ENCODE results near the gene NAALADL1.

DNA sequence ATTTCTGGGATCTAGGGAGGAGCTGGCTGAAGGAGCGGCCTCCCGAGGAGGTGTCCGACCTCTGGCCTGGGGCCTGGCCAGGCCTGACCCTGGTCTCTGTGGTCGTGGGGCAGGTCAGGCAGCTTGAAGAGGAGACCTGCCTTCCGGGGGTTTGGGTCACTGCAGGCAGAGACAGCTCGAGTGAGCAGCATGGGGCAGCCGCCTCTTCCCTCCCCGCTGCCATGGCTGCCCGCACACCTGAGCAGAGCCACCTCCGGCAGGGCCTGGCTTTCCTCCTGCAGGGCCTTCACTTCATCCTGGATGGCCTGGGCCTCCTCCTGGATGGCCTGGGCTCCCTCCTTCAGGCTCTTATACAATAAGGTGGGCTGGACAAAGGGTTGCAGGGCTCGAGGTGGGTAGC, 8.0 kb upstream of the NAALADL1 start:
- TF ChIP-seq POLR2AphosphoS5 (IDR thresholded peaks at IDR 0.05; ENCODE audit: borderline replicate concordance, low read depth, low read length) (no peak), EZH2 (IDR thresholded peaks at IDR 0.05) (no peak)
